Progenitor cell of endocrine pancreas (in vitro differentiated cells): ENCODE measurements around the gene NEDD8. TPM values are rescaled to one million over a fixed set of nuclear protein-coding genes. Genes with fewer than 3 reads are reported as not detected.

ENCODE experiments used
- DNase-seq: peaks from one replicate; pipeline ENCODE4 v3.0.0; 2021; ENCODE audit warnings: low spot score; ENCODE audit not compliant: unreplicated experiment
- H3K27ac Mint-ChIP-seq: 2 replicates; pipeline ENCODE4 v1.8.0; 2021; ENCODE audit warnings: mild to moderate bottlenecking, moderate library complexity, mixed read lengths
- H3K27me3 Mint-ChIP-seq: 2 replicates; pipeline ENCODE4 v1.8.0; 2021; ENCODE audit warnings: mixed read lengths
- H3K36me3 Mint-ChIP-seq: 2 replicates; pipeline ENCODE4 v1.8.0; 2022; ENCODE audit warnings: mixed read lengths; ENCODE audit not compliant: insufficient read depth
- H3K4me1 Mint-ChIP-seq: 2 replicates; pipeline ENCODE4 v1.8.0; 2021; ENCODE audit warnings: low read depth, mixed read lengths
- H3K4me3 Mint-ChIP-seq: 2 replicates; pipeline ENCODE4 v1.8.0; 2021; ENCODE audit warnings: low read depth, mild to moderate bottlenecking, moderate library complexity, mixed read lengths
- H3K9me3 Mint-ChIP-seq: 2 replicates; pipeline ENCODE4 v1.8.0; 2021; ENCODE audit warnings: low read depth, mixed read lengths
- CTCF ChIP-seq: fragments of 200-600 bp; sonication (generic); IDR thresholded peaks from one replicate; pipeline ENCODE4 v1.5.0; 2021; ENCODE audit warnings: antibody characterized with exemption, mild to moderate bottlenecking; ENCODE audit not compliant: unreplicated experiment
- long read RNA-seq: library from polyadenylated mRNA; unstranded; transcript quantifications from one replicate; pipeline ENCODE4 v2.0.0, GENCODE V29; 2020
- total RNA-seq: library from RNA; stranded (reverse); gene quantifications from 2 replicates; pipeline ENCODE4 v1.2.1, GENCODE V29; 2021

Gene NEDD8
- total RNA-seq: 161 TPM in 2 replicates
- long read RNA-seq, transcript NEDD8-201 (4 exons, 708 nt): major isoform, 40 of 43 reads
- long read RNA-seq, partial matches to known transcripts: 0 of 43 reads
- long read RNA-seq, other reads (novel, unspliced or antisense): 0 of 43 reads

DNA sequence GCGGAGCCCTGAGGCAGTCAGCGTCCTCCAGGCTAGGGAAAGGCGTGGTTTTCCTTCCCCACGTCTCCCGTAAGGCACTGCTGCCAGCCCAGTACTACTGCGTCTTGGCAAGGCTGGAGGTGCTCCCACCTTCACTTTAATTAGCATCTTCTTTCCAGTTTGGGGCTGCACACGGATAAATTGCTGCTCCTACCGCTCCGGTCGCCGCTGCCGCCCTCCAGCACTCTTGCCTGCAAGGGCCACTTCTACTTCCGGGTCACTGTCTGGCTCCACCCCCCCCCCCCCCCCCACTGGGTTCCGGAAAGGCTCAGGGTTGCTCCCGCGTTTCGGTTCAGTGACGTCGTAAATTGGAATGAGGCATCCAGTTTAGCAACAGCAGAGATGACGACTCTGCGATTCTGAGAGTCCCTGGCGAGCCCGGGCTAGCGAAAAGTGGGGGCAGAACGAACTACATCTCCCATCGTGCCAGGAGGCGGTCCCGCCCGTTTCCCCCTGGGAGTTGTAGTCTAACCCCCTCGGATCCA lies at the start of gene NEDD8:
Gene NEDD8 (minus strand): TSS at position 247 of the 524 bp plus-strand sequence. CDS start 100 bp downstream, at position 147.
- peak within 1 kb of the TSS; percentile 98 for H3K4me3 Mint-ChIP-seq
- H3K27ac Mint-ChIP-seq: peak within 1 kb of the TSS; percentile 97

GRCh38 chr14:24281636-24282035 lies 49.5 kb upstream of the NEDD8 start:
- Mint-ChIP-seq H3K4me1 (no peaks in the 10 kb centered on the region), H3K4me3 (no peak overlapping the region), H3K27ac (no peak overlapping the region), H3K9me3 (no peaks in the 10 kb centered on the region), H3K36me3 (no peaks in the 10 kb centered on the region), H3K27me3 (no peaks in the 10 kb centered on the region)
- TF ChIP-seq CTCF: no peak
- DNase-seq: no peak

More for the DNA sequence above, at the start of gene NEDD8:
- no peak for TF ChIP-seq CTCF
- Mint-ChIP-seq H3K9me3 (no peaks in the 10 kb centered on the region), H3K4me1 (peaks cover 17% of the 10 kb centered on the region), H3K36me3 (peaks cover 8% of the 10 kb centered on the region), H3K27me3 (no peaks in the 10 kb centered on the region)
- DNase-seq: peak; percentile 50

- no peaks in the 10 kb centered on the region for H3K27me3 Mint-ChIP-seq
- H3K27ac Mint-ChIP-seq: no peak overlapping the region
- H3K4me3 Mint-ChIP-seq: no peak overlapping the region
- no peaks in the 10 kb centered on the region for H3K36me3 Mint-ChIP-seq
- DNase-seq: no peak
- TF ChIP-seq CTCF: no peak
- H3K4me1 Mint-ChIP-seq: no peaks in the 10 kb centered on the region
- no peaks in the 10 kb centered on the region for H3K9me3 Mint-ChIP-seq
These were observed 48.8 kb upstream of the NEDD8 start for GRCh38 chr14:24280797-24281460.

DNA sequence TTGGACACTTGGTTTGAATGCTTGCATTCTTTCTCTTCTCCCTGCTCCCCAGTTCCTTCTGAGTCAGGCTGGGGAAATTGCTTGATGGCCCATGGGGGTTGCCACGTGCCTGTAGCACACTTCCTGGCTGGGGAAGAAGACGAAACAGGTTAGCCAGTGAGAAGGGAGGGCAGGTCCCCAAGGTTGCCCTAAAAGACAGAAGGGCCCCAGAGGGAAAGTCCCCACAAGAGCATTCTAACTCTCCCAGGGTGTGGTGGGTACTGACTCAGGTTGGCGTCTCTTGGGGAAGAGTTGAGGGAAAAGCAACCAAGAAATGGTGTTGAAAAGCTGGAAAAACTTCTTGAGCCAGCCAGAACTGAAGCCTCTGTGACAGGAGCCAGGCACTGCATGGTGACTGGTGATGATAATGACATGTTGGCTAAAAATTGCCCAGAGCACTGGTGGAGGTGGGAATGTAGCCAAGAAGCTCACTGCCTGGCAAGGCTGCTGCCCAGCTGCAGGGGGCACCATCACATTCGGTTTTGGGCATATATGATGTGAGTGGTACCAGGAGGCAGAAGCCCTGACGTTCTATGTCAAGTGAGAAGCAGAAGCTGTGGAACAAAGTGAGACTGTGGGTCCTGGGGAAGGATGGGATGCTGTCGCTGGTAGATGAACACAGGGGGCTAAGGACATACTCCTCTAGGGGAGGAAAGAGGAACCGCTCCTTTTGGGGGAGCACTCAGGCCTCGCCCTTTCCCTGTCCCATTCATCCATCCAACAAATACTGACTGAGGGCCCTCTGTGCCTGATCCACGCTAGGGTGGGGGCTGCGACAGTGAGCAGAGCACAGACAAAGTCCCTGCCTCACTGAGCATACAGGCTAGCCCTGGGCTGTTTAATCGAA lies 47.4 kb upstream of the NEDD8 start:
- Mint-ChIP-seq H3K9me3 (no peaks in the 10 kb centered on the region), H3K4me3 (no peak overlapping the region), H3K27me3 (no peaks in the 10 kb centered on the region), H3K36me3 (no peaks in the 10 kb centered on the region), H3K27ac (no peak overlapping the region), H3K4me1 (no peaks in the 10 kb centered on the region)
- DNase-seq: no peak
- no peak for TF ChIP-seq CTCF

DNA sequence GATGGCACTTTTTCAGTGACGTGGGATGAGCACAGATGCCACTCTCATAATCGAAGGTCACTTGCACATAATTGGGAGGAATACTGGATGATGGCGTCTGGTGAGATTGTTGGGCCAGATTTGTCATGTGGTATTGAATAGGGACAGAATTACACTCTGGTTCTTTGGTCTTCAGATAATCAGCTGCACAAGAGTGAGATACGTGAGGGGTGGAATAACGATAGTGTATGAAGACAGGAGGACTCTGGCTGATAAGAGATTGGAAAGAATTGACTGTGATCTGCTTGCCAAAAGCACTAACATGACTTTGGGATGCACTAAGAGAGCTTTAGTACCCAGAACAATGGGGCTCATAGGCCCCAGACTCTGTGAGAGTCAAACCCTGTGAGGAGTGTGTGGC lies 46.3 kb upstream of the NEDD8 start:
- Mint-ChIP-seq H3K4me3 (no peak overlapping the region), H3K27ac (no peak overlapping the region), H3K36me3 (no peaks in the 10 kb centered on the region), H3K9me3 (no peaks in the 10 kb centered on the region), H3K4me1 (peaks cover under 1% of the 10 kb centered on the region), H3K27me3 (no peaks in the 10 kb centered on the region)
- no peak for TF ChIP-seq CTCF
- no peak for DNase-seq
